ENCODE data around the gene ELP4. TPM values are rescaled to one million over a fixed set of nuclear protein-coding genes. Genes with fewer than 3 reads are reported as not detected.

Gene ELP4
- total and polyA plus RNA-seq, 12 donors: 9.8 to 19.5 (median 15.9) TPM

GRCh38 chr11:31598454-31598853 is 88.9 kb downstream of the ELP4 start:
- intact Hi-C loops (cut with DNase I): no loop called here
- H3K4me1 ChIP-seq: no peaks in the 10 kb centered on the region
- ATAC-seq (no peak), DNase-seq (no peak)
- peaks cover 0 to 34% (median 0%) of the 10 kb centered on the region in 9 donors for H3K36me3 ChIP-seq
- H3K27me3 ChIP-seq: no peaks in the 10 kb centered on the region
- H3K4me3 ChIP-seq: no peak overlapping the region
- TF ChIP-seq CTCF (IDR thresholded peaks at IDR 0.05): no peak
- WGBS, 2 donors: 95 to 98% methylated on average over 2 of the region's 2 CpGs
- no peaks in the 10 kb centered on the region for H3K9me3 ChIP-seq
- H3K27ac ChIP-seq: no peak overlapping the region

- peaks cover 0 to 22% (median 0%) of the 10 kb centered on the region in 9 donors for H3K36me3 ChIP-seq
- H3K27me3 ChIP-seq: no peaks in the 10 kb centered on the region
- ATAC-seq (no peak), DNase-seq (no peak)
- H3K9me3 ChIP-seq: no peaks in the 10 kb centered on the region
- intact Hi-C loops (cut with DNase I): no loop called here
- WGBS, 2 donors: 96 to 98% methylated on average over 1 of the region's 1 CpG
- no peak for TF ChIP-seq CTCF (IDR thresholded peaks at IDR 0.05)
- H3K4me1 ChIP-seq: no peaks in the 10 kb centered on the region
- no peak overlapping the region for H3K27ac ChIP-seq
- no peak overlapping the region for H3K4me3 ChIP-seq
Measured at GRCh38 chr11:31601635-31602282, 92.2 kb downstream of the ELP4 start.

- Histone ChIP-seq H3K27ac (no peak overlapping the region), H3K9me3 (no peaks in the 10 kb centered on the region), H3K4me3 (no peak overlapping the region), H3K27me3 (no peaks in the 10 kb centered on the region), H3K36me3 (peaks cover 0 to 22% (median 0%) of the 10 kb centered on the region in 9 donors), H3K4me1 (peaks cover 0 to 3% (median 0%) of the 10 kb centered on the region in 9 donors)
- no peak for DNase-seq
- no peak for TF ChIP-seq CTCF (IDR thresholded peaks at IDR 0.05)
- intact Hi-C loops (cut with DNase I): no loop called here
- no peak for ATAC-seq
- 85 to 86% methylated on average over 2 of the region's 2 CpGs for WGBS, 2 donors
Measured at GRCh38 chr11:31606893-31607292, 97.3 kb downstream of the ELP4 start.

GRCh38 chr11:31607914-31608313 is 98.3 kb downstream of the ELP4 start:
- WGBS, 2 donors: 89 to 90% methylated on average over 3 of the region's 3 CpGs
- TF ChIP-seq CTCF (IDR thresholded peaks at IDR 0.05): no peak
- no peak overlapping the region for H3K27ac ChIP-seq
- no peaks in the 10 kb centered on the region for H3K27me3 ChIP-seq
- H3K36me3 ChIP-seq: peaks cover 0 to 22% (median 0%) of the 10 kb centered on the region in 9 donors
- intact Hi-C loops (cut with DNase I): no loop called here
- peaks cover 0 to 12% (median 0%) of the 10 kb centered on the region in 9 donors for H3K4me1 ChIP-seq
- no peak for DNase-seq
- no peak overlapping the region for H3K4me3 ChIP-seq
- H3K9me3 ChIP-seq: no peaks in the 10 kb centered on the region
- ATAC-seq: no peak
